Panc1 (cell line): ENCODE measurements around the gene SCN9A. TPM values are rescaled to one million over a fixed set of nuclear protein-coding genes. Genes with fewer than 3 reads are reported as not detected.

Experiments
- ATAC-seq: fragments of 200-7000 bp; cut with Tn5 transposase; 2 replicates; pipeline ENCODE4 v1.9.1; 2020; ENCODE audit warnings: mild to moderate bottlenecking, moderate library complexity
- BruUV-seq: library from RNA; stranded (reverse); fragments of 400-500 nt; replicated peaks from 2 replicates; lab custom pipeline; 2021; lab: Mats Ljungman, UMichigan
- CTCF ChIA-PET: fragments of 300-600 bp; sonication (Branson Sonifier 250); formaldehyde crosslinking; loops from one replicate; lab custom pipeline; 2022; ENCODE audit warnings: antibody characterized with exemption; lab: Charles Lee
- POLR2A ChIA-PET: fragments of 300-600 bp; sonication (Branson Sonifier 250); formaldehyde crosslinking; loops from one replicate; lab custom pipeline; 2022; ENCODE audit warnings: antibody characterized with exemption; lab: Charles Lee
- DNase-seq: peaks from one replicate; pipeline ENCODE4 v3.0.0-alpha.2; 2010; ENCODE audit warnings: low read depth, low spot score
- H3K27ac ChIP-seq: 2 replicates; pipeline ENCODE4 v1.5.1; 2011; ENCODE audit warnings: mild to moderate bottlenecking, low read length, inconsistent platforms
- H3K27me3 ChIP-seq: fragments of 200-500 bp; sonication (Bioruptor generic); 2 replicates; pipeline ENCODE4 v1.6.0; 2014; ENCODE audit warnings: low read length, inconsistent platforms; ENCODE audit not compliant: control insufficient read depth, insufficient read depth
- H3K36me3 ChIP-seq: fragments of 200-500 bp; sonication (Bioruptor generic); 2 replicates; pipeline ENCODE4 v1.5.1; 2014; ENCODE audit warnings: inconsistent platforms, mild to moderate bottlenecking, low read length, moderate library complexity; ENCODE audit not compliant: control insufficient read depth, insufficient read depth
- H3K4me1 ChIP-seq: 2 replicates; pipeline ENCODE4 v1.5.1; 2011; ENCODE audit warnings: inconsistent platforms, mild to moderate bottlenecking, low read length, moderate library complexity; ENCODE audit not compliant: control insufficient read depth, insufficient read depth
- H3K4me3 ChIP-seq, 2 experiments: 2 replicates each; pipeline ENCODE4 v1.5.1; 2011 to 2012; ENCODE audit warnings: low read depth in 2 of 2, low read length in 2 of 2, mild to moderate bottlenecking in 2 of 2, inconsistent platforms in 1 of 2, moderate library complexity in 1 of 2
- H3K9me3 ChIP-seq: fragments of 200-500 bp; sonication (Bioruptor generic); 2 replicates; pipeline ENCODE4 v1.5.1; 2014; ENCODE audit warnings: low read depth, mild to moderate bottlenecking, inconsistent platforms, low read length, moderate library complexity; ENCODE audit not compliant: control insufficient read depth, insufficient read depth
- POLR2AphosphoS5 ChIP-seq: IDR thresholded peaks from 2 replicates; pipeline ENCODE4 v1.6.1; 2012; ENCODE audit warnings: mild to moderate bottlenecking, low read depth, low read length, moderate library complexity
- SIN3A ChIP-seq: IDR thresholded peaks from 2 replicates; pipeline ENCODE4 v1.6.1; 2012; ENCODE audit warnings: low read depth, mild to moderate bottlenecking, low read length, moderate library complexity, borderline replicate concordance; ENCODE audit not compliant: insufficient read depth
- TCF7L2 ChIP-seq: IDR thresholded peaks from 2 replicates; pipeline ENCODE4 v1.6.1; 2011; ENCODE audit warnings: mild to moderate bottlenecking, low read depth, low read length, inconsistent platforms
- in situ Hi-C: cut with HindIII; loops from 2 replicates; pipeline ENCODE4 v1.10.0; 2016; ENCODE audit warnings: low sequenced_read_pairs, low pct_unique_long_range_greater_than_20kb
- intact Hi-C: fragments of 100-400 bp; cut with micrococcal nuclease; formaldehyde crosslinking; loops from one replicate; pipeline ENCODE4 v1.10.0; 2022; ENCODE audit not compliant: unreplicated experiment
- total RNA-seq: library from RNA; stranded (reverse); gene quantifications from one replicate; pipeline ENCODE4 v1.2.1, GENCODE V29; 2021; ENCODE audit not compliant: unreplicated experiment
- TF ChIP-seq, protein P1 (sequence below): fragments of 450-650 bp; IDR thresholded peaks from 2 replicates; pipeline ENCODE4 v1.5.1; 2017; ENCODE audit warnings: mild to moderate bottlenecking
- TF ChIP-seq, protein P2 (sequence below), 2 experiments: IDR thresholded peaks; 2 replicates each; pipeline ENCODE4 v1.6.1; 2011 to 2012; ENCODE audit warnings: low read depth in 2 of 2, control low read depth in 1 of 2, low read length in 1 of 2, mild to moderate bottlenecking in 1 of 2, moderate library complexity in 1 of 2; ENCODE audit not compliant: insufficient read depth in 1 of 2

The SCN9A gene
- total RNA-seq, 1 experiment from 2014 or later, result 0.10 TPM

DNA sequence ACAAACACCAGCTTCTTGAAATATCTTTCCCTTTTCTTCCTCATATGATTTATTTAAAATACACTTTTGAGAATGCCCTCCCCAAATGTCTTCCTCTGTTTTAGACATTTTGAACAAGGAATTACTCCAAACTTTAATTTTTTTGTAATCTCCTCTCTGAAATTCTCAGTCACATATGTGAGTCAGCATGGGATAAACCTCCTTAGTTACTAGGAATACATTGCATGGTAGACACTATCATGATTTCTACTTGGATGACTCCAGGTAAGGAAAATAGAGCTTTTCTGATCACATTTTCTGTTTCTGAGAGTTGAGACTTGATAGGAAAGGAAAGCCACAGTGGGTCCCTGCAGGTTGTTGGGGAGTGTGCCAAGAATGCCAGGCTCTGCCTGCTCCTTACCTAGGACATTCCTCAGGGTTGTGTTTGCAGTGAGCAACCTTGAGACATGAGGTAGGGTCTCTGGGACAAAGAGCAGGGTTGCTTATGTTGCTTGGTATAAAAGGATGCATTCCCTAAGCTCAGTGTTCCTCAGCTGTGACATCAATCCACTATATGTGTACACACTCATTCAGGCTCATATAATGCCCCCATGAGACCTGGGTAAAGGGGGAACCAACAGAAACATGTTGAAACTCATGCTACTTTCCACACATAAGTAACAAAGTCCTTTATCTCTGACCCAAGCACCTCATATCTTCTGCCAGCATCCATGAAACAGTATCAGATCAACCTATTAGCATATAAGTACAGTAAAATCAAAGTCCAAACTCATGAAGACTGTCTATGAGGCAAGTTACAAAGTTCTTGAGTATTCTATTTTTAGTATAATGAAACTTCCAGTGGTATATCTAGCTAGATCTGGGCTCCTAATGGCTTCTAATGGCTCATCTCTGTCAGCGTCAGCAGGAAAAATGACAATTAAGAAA lies 135.1 kb downstream of the SCN9A start:
- intact Hi-C loops (no loop called here), in situ Hi-C loops (no loop called here)
- H3K36me3 ChIP-seq, result no peaks in the 10 kb centered on the region; the same call in 1 of the 2 replicates
- no TSS peak for BruUV-seq
- DNase-seq (no peak), ATAC-seq (no peak)
- H3K4me3 ChIP-seq, result no peak overlapping the region
- ChIA-PET POLR2A (no interaction called here), CTCF (no interaction called here)
- no peaks in the 10 kb centered on the region for H3K4me1 ChIP-seq
- no peak overlapping the region for H3K27ac ChIP-seq
- no peaks in the 10 kb centered on the region for H3K9me3 ChIP-seq
- TF ChIP-seq, protein P1, sequence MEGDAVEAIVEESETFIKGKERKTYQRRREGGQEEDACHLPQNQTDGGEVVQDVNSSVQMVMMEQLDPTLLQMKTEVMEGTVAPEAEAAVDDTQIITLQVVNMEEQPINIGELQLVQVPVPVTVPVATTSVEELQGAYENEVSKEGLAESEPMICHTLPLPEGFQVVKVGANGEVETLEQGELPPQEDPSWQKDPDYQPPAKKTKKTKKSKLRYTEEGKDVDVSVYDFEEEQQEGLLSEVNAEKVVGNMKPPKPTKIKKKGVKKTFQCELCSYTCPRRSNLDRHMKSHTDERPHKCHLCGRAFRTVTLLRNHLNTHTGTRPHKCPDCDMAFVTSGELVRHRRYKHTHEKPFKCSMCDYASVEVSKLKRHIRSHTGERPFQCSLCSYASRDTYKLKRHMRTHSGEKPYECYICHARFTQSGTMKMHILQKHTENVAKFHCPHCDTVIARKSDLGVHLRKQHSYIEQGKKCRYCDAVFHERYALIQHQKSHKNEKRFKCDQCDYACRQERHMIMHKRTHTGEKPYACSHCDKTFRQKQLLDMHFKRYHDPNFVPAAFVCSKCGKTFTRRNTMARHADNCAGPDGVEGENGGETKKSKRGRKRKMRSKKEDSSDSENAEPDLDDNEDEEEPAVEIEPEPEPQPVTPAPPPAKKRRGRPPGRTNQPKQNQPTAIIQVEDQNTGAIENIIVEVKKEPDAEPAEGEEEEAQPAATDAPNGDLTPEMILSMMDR, result no peak
- TF ChIP-seq POLR2AphosphoS5 (no peak), SIN3A (no peak), TCF7L2 (no peak)
- TF ChIP-seq, protein P2, sequence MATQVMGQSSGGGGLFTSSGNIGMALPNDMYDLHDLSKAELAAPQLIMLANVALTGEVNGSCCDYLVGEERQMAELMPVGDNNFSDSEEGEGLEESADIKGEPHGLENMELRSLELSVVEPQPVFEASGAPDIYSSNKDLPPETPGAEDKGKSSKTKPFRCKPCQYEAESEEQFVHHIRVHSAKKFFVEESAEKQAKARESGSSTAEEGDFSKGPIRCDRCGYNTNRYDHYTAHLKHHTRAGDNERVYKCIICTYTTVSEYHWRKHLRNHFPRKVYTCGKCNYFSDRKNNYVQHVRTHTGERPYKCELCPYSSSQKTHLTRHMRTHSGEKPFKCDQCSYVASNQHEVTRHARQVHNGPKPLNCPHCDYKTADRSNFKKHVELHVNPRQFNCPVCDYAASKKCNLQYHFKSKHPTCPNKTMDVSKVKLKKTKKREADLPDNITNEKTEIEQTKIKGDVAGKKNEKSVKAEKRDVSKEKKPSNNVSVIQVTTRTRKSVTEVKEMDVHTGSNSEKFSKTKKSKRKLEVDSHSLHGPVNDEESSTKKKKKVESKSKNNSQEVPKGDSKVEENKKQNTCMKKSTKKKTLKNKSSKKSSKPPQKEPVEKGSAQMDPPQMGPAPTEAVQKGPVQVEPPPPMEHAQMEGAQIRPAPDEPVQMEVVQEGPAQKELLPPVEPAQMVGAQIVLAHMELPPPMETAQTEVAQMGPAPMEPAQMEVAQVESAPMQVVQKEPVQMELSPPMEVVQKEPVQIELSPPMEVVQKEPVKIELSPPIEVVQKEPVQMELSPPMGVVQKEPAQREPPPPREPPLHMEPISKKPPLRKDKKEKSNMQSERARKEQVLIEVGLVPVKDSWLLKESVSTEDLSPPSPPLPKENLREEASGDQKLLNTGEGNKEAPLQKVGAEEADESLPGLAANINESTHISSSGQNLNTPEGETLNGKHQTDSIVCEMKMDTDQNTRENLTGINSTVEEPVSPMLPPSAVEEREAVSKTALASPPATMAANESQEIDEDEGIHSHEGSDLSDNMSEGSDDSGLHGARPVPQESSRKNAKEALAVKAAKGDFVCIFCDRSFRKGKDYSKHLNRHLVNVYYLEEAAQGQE (IDR thresholded peaks at IDR 0.05; ENCODE audit: insufficient read depth in 1 of 2, low read depth in 2 of 2, low read length in 1 of 2), result no peak
- H3K27me3 ChIP-seq, result no peaks in the 10 kb centered on the region

DNA sequence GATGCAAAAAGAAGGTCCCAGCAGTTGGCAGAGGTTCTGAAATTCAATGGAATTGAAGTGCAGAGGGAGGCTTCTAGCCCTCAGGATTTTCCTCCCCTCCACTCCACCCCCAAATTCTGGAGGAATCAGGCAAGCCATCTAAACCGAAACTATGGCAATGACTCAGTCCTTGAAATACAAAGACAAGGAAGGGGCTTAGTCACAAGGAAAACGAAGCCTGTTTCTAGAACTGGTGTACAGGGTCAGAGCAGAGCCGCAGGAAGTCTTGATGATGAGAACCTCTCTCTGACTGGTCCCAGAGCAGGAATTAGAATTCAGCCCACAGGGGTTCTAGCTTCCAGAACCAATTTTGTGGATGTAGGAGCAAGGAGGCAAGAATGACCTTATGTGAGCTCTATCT lies 136.2 kb downstream of the SCN9A start:
- DNase-seq (no peak), ATAC-seq (no peak)
- TF ChIP-seq, protein P1, result no peak
- TF ChIP-seq, protein P2 (IDR thresholded peaks at IDR 0.05; ENCODE audit: insufficient read depth in 1 of 2, low read depth in 2 of 2, low read length in 1 of 2), result no peak
- no peak for TF ChIP-seq SIN3A
- TF ChIP-seq POLR2AphosphoS5, result no peak
- no peak for TF ChIP-seq TCF7L2
- no peaks in the 10 kb centered on the region for H3K4me1 ChIP-seq
- no peaks in the 10 kb centered on the region; the same call in 1 of the 2 replicates for H3K36me3 ChIP-seq
- ChIA-PET POLR2A (no interaction called here), CTCF (no interaction called here)
- H3K4me3 ChIP-seq, result no peak overlapping the region
- no peaks in the 10 kb centered on the region for H3K27me3 ChIP-seq
- in situ Hi-C loops, result no loop called here
- intact Hi-C loops, result no loop called here
- no peak overlapping the region for H3K27ac ChIP-seq
- BruUV-seq, result no TSS peak
- no peaks in the 10 kb centered on the region for H3K9me3 ChIP-seq
